Measurements from ENCODE around the gene TPCN2.

GRCh38 chr11:69107413-69107812, 58.7 kb downstream of the TPCN2 start:
- no peak for TF ChIP-seq GATA2 (IDR thresholded peaks at IDR 0.05; ENCODE audit: low read depth, low read length)
- no peak for TF ChIP-seq GATA3 (IDR thresholded peaks at IDR 0.05; ENCODE audit: low read depth, low read length)

All from SH-SY5Y (cell line).